ENCODE measurements around the gene WDR27.
"Not testable (repeated sequence)": the region's sequence is repeated elsewhere in the genome, so short reads cannot be mapped to it uniquely, and the experiment has no call there.

WDR27 gene

GRCh38 chr6:169635345-169635744 lies 66.5 kb downstream of the WDR27 start:
- DNase-seq = no peak

DNA sequence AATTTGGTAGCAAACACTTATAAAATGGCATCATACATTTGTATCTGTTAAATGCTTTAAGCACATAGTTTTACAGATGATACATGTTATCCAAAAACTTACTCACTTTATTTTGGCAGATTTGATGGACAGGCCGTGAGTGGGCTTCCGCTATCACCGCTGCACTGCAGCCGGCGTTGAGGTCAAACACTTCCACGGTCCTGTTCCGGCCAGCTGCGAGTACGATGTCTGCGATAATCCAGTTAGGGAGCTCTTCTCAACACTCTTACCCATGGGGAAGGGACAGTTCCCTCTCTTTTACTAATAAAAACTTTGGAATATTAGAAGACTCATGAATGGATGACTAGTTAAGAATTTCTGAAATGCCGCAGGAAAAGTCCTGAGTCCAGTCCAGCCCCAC lies 69.0 kb downstream of the WDR27 start:
- no peak for DNase-seq

GRCh38 chr6:169629256-169629655 lies 72.6 kb downstream of the WDR27 start:
- no peak for DNase-seq

DNA sequence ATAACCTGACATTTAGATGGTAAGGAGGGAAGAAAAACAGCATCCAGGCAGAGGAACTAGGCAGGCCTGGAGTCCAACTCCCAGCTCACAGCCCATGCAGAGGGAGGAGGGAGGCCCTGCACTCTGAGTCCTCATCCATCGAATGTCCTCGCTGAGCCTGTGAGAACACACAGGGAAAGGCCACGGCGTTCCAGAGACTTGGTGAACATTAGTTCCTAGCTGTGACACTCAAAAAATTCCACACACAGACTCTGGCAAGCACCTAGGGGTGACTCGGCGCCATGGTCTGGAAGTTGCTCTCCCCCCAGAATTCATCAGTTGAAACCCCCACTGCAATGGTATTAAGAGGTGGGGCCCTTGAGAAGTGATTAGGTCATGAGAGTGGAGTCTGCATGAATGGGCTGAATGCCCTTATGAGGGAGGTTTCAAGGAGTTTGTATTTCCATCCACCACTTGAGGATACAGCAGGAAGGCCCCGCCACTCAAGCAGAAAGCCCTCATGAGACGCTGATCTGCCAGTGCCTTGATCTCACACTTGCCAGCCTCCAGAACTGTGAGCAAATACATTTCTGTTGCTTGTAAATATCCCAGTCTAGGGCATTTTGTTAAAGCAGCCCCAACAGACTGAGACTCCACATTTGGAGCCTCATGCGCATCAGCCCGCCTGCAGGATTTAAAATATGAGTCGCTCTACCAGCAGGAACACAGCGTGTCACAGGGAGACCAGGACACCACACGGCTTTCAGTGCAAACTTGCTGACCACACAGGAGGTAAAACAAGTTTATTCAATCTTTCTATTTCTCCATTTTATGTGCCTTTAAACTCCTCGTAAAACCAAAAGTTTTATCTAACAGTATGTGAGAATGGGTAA lies 73.9 kb downstream of the WDR27 start:
- DNase-seq = no peak

GRCh38 chr6:169626649-169627048 lies 75.2 kb downstream of the WDR27 start:
- no peak for DNase-seq

DNA sequence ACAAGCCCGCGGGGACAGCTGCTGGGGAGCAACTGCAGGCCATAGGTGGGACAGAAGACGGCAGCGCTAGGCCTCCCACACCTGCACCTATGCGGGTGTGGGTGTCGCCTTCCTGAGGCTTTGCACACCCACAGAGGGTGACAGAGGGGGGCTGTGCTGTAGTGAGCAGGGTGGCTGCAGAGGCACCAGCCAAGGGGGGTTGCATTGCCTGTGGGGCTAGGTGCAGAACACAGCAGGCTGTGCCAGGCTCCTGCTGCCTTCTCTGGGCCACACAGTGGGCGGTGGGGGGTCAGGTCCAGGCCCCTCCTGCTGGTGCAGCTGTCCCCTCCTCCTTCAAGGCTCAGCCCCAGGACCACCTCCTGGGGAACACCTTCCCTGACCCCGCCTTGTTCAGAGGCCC lies 75.7 kb downstream of the WDR27 start:
- DNase-seq = no peak

DNA sequence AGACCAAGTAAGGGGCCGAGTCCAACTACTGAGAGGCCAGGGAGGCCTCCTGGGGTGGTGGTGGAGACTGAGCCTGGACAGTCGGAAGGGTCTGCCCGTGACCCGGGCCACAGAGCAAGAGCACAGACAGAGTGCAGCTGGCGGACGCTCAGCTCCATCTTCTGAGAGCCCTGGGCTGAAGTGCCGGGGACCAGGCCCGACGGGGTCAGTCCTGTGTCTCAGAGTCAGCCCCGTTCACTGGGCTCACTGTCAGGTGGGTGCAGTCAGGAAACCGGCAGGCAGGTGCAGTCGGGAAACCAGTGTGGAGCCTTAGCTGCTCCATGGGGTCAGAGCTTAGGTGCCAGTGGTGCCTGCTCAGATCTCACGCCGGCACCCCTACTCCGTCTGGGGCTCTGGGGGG lies 76.5 kb downstream of the WDR27 start:
- no peak for DNase-seq

DNA sequence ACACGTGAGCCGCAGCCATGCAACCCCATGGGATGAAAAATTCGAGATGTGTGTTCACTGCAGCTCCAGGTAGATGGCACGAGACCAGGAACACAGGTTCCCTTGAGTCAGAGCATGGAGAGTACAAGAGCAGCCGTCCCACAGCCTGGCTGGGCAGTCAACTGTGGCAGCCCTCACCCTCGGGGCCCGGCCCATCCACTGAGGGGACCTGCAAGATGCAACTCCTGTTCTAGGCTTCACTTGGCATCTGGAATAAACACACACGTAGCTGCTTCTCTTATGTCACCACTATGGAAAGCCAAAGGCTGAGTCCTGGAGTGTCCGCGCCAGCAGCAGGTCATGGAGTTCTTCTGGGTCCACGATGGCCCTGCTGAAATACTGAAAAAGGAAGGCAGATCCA lies 77.0 kb downstream of the WDR27 start:
- DNase-seq = no peak

DNA sequence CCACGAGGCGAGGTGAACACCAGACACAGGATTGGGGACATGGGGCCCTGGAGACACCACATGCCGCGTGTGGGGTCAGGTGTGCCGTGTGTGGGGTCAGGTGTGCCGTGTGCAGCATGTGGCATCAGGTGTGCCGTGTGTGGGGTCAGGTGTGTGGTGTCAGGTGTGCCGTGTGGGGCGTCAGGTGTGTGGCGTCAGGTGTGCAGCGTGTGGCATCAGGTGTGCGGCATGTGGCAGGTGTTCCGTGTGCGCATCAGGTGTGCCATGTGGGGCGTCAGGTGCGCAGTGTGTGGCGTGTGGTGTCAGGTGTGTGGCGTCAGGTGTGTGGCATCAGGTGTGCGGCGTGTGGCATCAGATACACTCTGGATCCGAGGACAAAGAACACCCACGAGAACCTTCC lies 77.9 kb downstream of the WDR27 start:
- no peak for DNase-seq

GRCh38 chr6:169623343-169623742 lies 78.5 kb downstream of the WDR27 start:
- DNase-seq = no peak

DNA sequence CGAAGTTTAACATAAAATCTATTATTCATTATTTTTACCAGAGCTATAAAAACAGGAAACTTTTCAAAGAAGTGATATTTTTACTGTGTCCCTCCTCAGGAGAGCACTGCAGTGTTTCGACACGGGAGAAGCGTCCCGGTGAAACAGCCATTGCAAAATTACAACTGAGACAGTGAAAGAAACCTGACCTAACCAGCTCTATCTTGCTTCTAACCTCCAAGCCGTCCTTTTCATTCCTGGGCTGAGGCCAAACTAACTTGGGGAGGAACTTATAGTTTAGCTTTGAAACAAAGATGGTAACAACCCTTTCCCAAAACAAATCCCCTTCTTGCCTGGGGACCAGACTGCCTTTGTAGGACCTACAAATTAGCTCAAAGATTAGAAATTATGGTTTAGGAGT lies 79.2 kb downstream of the WDR27 start:
- DNase-seq = no peak

GRCh38 chr6:169621311-169621710 lies 80.5 kb downstream of the WDR27 start:
- DNase-seq = no peak

DNA sequence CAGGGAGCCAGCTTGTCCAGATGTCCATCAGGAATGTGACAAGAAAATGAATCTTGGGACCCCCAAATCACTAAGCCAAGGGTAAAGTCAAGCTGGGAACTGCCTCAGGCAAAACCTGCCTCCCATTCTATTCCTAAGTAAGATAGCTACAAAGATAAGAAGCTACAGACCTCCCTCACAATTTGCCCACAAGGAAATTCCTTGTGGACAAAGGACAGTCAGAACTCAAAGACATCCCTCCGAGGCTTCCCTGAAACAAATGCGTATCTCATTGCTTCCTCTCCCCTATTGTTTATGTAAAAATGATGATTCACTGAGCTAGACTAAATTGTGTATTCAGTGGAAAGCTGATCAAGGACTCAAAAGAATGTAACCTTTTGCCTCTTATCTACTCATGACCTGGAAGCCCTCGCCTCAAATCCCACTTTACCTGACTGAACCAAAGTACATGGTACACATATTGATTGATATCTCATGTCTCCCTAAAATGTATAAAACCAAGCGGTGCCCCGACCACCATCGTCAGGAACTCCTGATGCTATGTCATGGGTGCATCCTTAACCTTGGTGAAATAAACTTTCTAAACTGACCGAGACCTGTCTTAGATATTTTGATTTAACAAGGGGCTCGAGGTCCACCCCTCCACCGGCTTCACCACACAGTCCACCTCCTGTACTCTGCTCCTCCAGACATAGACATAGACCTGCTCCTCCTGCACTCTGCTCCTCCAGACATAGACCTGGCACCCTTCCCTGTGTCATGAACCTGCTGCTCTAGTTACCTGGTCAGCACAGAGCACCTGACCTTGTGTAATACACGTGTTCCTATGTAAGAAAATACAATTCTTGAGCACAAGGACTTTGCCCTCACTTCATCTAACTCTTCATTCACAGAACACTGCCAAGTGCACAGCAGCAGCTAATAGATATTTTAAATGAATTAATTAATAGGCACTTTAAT lies 81.4 kb downstream of the WDR27 start:
- no peak for DNase-seq

DNA sequence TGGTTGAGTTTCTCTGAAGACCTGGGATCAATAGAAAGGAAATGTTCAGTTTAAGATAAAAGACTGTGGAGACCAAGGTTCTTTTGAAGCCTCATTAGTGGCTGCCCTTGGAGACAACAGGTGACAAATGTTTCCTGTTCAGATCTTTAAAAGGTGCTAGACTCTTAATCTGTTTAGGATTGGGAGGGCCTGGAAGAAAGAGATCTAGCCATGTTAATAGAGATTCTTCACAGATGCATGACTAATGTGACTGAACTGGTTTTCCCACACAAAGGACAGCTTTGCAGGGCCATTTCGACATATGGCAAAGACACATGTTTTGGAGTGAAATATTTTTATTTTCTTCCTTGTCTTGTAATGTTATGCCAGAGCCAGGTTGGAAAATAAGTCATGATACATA lies 82.2 kb downstream of the WDR27 start:
- DNase-seq = no peak

DNA sequence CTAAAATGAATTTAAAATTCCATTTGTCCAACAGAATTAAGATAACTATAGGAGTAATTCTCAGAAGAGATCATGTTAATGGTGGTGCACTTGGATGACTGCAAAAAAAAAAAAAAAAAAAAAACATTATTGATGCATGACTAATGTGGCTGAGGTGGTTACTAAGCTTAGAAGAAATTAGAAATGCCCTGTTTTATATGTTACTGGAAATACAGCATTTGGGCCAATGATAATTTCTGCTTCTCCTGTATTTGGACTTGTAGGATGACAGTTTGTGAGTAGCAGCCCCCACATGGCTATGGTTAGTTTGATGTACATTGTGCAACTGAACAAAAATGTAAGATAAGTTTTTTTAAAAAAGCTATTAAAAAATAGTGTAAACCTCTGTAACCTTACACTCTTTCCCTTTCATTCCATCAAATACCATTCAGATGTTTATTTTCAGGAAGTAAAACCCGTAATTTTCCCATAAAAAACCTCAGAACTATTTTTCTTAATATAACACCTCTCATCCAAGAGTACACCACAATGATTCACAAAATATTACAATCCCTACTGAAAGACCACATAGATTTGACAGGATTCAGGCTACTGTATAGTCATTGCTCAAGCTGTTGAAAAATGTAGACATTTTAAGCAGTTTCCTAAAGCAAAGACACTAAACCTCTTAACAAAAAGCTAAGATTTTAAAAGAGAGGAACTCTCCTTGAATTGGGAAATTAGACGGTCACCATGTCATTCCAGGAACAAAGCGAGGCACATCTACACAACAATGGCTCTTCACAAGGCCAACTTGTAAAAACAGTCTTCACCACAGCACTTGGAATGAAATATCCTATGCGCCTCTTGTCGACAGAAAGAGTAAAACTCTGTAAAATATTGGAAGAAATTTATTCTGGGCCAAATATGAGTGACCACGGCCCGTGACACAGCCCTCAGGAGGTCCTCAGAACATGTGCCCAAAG lies 83.0 kb downstream of the WDR27 start:
- no peak for DNase-seq

GRCh38 chr6:169617562-169617961 lies 84.3 kb downstream of the WDR27 start:
- no peak for DNase-seq

DNA sequence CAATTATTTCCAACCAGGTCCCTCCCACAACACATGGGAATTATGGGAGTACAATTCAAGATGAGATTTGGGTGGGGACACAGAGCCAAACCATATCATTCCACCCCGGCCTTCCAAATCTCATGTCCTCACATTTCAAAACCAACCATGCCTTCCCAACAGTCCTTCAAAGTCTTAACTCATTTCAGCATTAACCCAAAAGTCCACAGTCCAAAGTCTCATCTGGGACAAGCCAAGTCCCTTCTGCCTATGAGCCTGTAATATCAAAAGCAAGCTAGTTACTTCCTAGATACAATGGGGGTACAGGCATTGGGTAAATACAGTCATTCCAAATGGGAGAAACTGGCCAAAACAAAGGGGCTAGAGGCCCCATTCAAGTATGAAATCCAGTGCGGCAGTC lies 93.2 kb downstream of the WDR27 start:
- DNase-seq = not testable (repeated sequence)

GRCh38 chr6:169604076-169604475 lies 97.8 kb downstream of the WDR27 start:
- DNase-seq = no peak

DNA sequence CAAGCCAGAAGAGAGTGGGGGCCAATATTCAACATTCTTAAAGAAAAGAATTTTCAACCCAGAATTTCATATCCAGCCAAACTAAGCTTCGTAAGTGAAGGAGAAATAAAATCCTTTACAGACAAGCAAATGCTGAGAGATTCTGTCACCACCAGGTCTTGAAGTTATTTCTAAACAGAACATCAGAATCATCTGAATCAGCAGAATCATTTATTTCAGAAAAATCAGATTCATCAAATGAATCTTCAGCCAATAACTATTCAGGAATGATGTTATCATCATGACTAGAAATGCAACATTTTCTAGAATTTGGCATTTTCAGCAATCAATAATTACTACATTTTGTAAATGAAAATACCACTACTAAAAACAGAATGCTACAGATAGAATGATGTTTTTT lies 100.7 kb downstream of the WDR27 start:
- not testable (repeated sequence) for DNase-seq

- no peak for DNase-seq
Measured at GRCh38 chr6:169592558-169592957, 109.3 kb downstream of the WDR27 start.

DNA sequence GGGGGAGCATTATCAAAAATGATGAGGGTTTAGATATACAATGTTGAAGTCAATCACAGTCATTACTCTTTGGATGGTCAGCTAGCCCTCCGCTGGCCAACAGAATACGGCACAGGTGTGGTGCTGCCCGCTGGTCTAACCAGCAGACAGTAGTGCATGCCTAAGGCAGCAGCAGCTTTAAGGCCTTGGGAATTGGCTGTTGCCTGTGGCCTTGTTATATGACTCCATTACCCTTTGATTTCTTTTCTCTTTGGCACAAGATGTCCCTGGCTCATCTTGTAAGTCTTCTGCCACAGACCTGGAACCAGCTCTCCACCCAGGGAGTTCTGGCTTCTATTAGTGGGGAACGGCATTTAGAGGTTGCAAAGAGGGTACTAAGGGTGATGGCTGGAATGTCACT lies 110.2 kb downstream of the WDR27 start:
- no peak for DNase-seq

- no peak for DNase-seq
Measured at GRCh38 chr6:169590376-169590939, 111.4 kb downstream of the WDR27 start.
